BJ (cell line): ENCODE measurements around the gene MAGOHB. TPM values are rescaled to one million over a fixed set of nuclear protein-coding genes. Genes with fewer than 3 reads are reported as not detected.

Experiments
- CTCF ChIA-PET: fragments of 350-600 bp; formaldehyde crosslinking; extraction: SDS; loops from one replicate; lab custom pipeline; 2021; ENCODE audit warnings: antibody characterized with exemption, inconsistent platforms; lab: Yijun Ruan, JAX
- POLR2A ChIA-PET: fragments of 300-600 bp; sonication (Branson Sonifier 250); formaldehyde crosslinking; extraction: SDS; loops from one replicate; lab custom pipeline; 2021; ENCODE audit warnings: antibody characterized with exemption; lab: Charles Lee
- DNase-seq: peaks from one replicate; pipeline ENCODE4 v3.0.0-alpha.2; 2011; ENCODE audit warnings: low read depth
- H3K27me3 ChIP-seq: 2 replicates; pipeline ENCODE4 v1.6.0; 2011; ENCODE audit warnings: low read length; ENCODE audit not compliant: control insufficient read depth, insufficient read depth
- H3K36me3 ChIP-seq: 2 replicates; pipeline ENCODE4 v1.5.1; 2011; ENCODE audit warnings: low read length; ENCODE audit not compliant: control insufficient read depth, insufficient read depth
- H3K4me3 ChIP-seq: 2 replicates; pipeline ENCODE4 v1.5.1; 2011; ENCODE audit warnings: low read depth, mild to moderate bottlenecking, control low read depth, low read length
- polyA plus RNA-seq: library from polyadenylated mRNA; depleted of rRNA; stranded (reverse); fragments of >200 nt; gene quantifications from 2 replicates; pipeline ENCODE4 v1.2.3, GENCODE V29; 2011
- TF ChIP-seq, protein P1 (sequence below): IDR thresholded peaks from 2 replicates; pipeline ENCODE4 v1.5.1; 2011; ENCODE audit warnings: low read depth, mild to moderate bottlenecking, control low read depth, inconsistent platforms, low read length, moderate library complexity; ENCODE audit not compliant: insufficient read depth

The MAGOHB gene
- polyA plus RNA-seq, 1 experiment: 10.0 TPM

DNA sequence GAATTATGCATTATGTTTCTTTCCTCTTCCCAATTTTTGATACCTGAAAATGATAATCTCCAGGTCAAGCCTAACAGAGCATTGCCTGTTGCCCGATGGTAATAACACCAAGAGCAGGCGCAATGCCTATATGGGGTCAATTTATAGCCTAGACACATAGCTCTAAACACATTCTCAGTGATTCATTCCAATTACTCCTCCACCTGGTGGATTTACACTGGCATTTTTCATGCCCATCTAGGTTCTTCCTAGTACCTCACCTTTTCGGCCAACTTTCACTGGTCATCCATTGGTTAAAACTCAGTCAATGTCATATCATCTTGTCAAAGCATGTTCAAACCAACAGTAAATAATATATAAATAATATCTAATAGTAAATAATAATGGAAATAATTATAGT, 54.6 kb downstream of the MAGOHB start:
- POLR2A ChIA-PET: no interaction called here
- TF ChIP-seq, protein P1, sequence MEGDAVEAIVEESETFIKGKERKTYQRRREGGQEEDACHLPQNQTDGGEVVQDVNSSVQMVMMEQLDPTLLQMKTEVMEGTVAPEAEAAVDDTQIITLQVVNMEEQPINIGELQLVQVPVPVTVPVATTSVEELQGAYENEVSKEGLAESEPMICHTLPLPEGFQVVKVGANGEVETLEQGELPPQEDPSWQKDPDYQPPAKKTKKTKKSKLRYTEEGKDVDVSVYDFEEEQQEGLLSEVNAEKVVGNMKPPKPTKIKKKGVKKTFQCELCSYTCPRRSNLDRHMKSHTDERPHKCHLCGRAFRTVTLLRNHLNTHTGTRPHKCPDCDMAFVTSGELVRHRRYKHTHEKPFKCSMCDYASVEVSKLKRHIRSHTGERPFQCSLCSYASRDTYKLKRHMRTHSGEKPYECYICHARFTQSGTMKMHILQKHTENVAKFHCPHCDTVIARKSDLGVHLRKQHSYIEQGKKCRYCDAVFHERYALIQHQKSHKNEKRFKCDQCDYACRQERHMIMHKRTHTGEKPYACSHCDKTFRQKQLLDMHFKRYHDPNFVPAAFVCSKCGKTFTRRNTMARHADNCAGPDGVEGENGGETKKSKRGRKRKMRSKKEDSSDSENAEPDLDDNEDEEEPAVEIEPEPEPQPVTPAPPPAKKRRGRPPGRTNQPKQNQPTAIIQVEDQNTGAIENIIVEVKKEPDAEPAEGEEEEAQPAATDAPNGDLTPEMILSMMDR: no peak
- CTCF ChIA-PET: interaction anchor here (1.0 to 3.0 kb wide), 2 partner anchors 227 to 323 kb away, joined by 3 to 8 read pairs; no protein-coding TSS in a partner anchor

DNA sequence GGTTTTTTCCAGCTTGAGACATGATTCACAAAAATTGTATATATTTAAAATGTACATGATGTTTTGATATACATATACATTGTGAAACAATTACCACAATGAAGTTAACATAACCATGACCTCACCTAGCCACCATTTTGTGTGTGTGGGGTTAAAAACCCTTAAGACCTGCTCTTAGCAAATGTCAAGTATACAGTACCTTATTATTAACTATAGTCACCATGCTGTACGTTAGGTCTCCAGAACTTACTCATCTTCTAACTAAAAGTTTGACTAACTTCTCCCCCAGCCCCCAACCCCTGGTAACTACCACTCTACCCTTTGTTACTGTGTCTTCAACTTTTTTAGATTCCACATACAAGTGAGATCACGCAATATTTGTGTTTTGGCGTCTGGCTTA, 55.1 kb downstream of the MAGOHB start:
- TF ChIP-seq, protein P1: no peak
- no peak for DNase-seq
- Histone ChIP-seq H3K4me3 (no peak overlapping the region), H3K36me3 (no peaks in the 10 kb centered on the region), H3K27me3 (no peaks in the 10 kb centered on the region)
- ChIA-PET POLR2A (no interaction called here), CTCF (interaction anchor here (3.0 kb wide), 1 partner anchor 322 kb away, joined by 8 read pairs; no protein-coding TSS in a partner anchor)

More for the DNA sequence above, 54.6 kb downstream of the MAGOHB start:
- Histone ChIP-seq H3K36me3 (no peaks in the 10 kb centered on the region), H3K4me3 (no peak overlapping the region), H3K27me3 (no peaks in the 10 kb centered on the region)
- DNase-seq: no peak

DNA sequence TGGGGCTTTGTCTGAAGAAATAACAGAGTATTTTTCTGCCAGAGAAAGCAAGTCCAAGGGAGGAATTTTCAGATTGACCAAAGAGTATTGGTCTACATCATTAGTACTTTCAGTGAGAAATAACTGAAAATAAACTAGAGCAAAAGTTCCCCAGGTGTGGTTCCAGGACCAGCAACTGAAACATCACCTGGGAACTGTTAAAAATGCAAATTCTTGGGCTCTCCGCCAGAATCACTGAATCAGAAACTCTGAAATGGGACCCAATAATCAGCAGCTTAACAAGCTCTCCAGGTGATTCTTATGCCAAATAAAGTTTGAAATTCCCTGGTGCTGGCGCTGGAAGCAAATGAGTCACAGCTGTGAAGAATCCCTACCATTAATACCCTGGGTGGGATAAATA, 55.6 kb downstream of the MAGOHB start:
- H3K36me3 ChIP-seq: no peaks in the 10 kb centered on the region
- ChIA-PET CTCF (interaction anchor here (1.0 to 3.0 kb wide), 2 partner anchors 322 to 404 kb away, joined by 3 to 8 read pairs; no protein-coding TSS in a partner anchor), POLR2A (no interaction called here)
- H3K4me3 ChIP-seq: no peak overlapping the region
- TF ChIP-seq, protein P1: no peak
- no peaks in the 10 kb centered on the region for H3K27me3 ChIP-seq
- no peak for DNase-seq

DNA sequence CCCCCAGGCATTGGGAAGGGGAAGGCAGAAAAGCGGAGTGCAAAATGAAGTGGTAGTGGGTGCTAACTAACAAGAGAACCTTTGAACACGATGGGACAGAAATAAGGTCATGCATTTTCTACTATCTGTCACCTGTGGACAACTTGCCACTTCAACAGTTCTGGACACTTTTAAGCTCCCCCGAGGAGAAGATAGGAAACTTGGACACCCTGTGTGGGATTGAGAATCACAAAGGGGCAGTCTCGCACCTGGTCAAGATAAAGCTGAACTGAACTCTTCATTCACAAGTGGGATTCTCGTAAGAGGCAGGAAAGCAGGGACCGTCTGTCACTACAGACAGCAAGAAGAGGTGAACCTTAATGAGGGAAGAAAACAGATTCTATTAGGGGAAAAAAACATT, 56.1 kb downstream of the MAGOHB start:
- Histone ChIP-seq H3K36me3 (no peaks in the 10 kb centered on the region), H3K4me3 (no peak overlapping the region), H3K27me3 (no peaks in the 10 kb centered on the region)
- TF ChIP-seq, protein P1: no peak
- POLR2A ChIA-PET: no interaction called here
- DNase-seq: no peak
- CTCF ChIA-PET: interaction anchor here (1.0 to 3.0 kb wide), 2 partner anchors 321 to 404 kb away, joined by 3 to 8 read pairs; no protein-coding TSS in a partner anchor

DNA sequence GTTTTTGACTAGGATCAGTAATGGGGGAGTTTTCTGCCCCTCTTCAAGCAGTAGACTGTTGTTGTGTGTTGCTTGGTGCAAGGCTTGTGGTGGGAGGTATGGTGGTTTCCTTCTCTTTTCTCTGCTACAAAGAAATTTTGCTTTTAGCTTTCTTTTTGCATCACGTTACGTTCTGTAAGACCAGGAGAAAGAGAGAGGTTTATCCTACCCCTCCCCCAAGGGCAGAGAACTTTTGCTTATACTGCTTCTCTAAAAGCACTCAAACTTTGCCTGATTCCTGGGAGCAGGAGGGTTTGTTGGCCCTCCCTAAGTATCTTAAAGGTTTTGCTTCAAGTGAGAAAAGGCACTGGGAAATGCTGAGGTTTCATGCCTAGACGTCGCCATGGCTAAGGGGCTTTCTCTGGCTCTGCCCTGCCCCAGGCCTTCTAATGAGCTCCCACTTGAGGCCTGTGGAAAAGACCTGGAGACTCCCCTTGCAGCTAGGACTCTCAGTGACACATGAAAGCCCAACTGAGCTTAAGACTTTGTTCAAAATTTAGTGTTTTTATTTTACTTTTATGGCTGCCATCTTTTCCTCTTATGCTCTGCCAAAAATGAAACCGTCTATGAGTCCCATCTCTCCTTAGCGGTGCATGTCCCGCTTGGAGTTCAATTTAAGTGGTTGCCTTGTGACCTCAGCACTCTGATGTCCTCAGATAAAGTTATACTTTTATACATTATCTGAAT, 58.5 kb downstream of the MAGOHB start:
- ChIA-PET POLR2A (no interaction called here), CTCF (no interaction called here)
- TF ChIP-seq, protein P1: no peak
- DNase-seq: no peak
- Histone ChIP-seq H3K4me3 (no peak overlapping the region), H3K27me3 (no peaks in the 10 kb centered on the region), H3K36me3 (no peaks in the 10 kb centered on the region)
